GM10266 (cell line): Measurements from ENCODE around the gene DMRT3.
"Not testable (repeated sequence)": the region's sequence is repeated elsewhere in the genome, so short reads cannot be mapped to it uniquely, and the experiment has no call there.

Experiments
- DNase-seq: peaks from one replicate; pipeline ENCODE4 v3.0.0; 2012; ENCODE audit errors: extremely low spot score
- CTCF ChIP-seq: IDR thresholded peaks from 2 replicates; pipeline ENCODE4 v1.5.1; 2012; ENCODE audit warnings: mild to moderate bottlenecking, low read depth; ENCODE audit not compliant: control insufficient read depth, insufficient read depth; ENCODE audit errors: missing control alignments

DMRT3 gene

DNA sequence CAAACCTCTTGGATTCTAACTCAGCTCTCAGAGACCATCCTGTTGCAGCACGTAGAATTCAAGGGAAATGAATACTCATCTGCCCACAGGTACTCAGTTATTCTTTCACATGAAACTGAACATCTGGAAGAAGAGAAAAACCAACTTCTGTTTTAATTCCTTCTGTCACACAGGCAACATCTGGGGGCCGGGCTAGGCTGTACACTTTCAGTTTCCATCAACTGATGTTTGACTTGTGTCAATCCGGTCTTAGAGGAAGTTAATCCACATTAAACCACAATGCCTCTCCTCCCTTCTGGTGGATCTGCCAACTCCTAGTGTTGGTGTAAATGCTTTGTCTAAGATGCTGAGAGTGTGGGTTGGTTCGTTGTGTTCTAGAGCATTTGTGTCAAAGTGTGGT, 17.6 kb downstream of the DMRT3 start:
- no peak for DNase-seq
- TF ChIP-seq CTCF, result no peak

DNA sequence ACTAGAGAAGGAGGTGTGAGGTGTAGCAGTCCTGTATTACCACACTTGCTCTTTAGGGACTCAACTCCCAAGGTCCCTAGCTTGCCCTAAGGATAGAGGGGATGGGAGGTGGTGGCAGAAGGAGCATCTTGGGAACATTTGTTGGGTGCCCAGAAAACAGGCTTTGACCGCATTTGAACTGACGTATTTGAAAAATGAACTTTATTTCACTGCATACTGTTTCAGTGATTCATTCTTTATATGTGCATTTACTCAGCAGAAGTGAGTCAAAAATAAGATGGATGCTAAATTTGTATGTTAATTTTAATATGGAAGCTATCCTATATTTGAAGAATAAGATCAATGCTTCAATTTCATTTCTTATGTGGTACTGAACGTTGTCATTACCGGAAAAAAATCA, 18.7 kb downstream of the DMRT3 start:
- no peak for DNase-seq
- no peak for TF ChIP-seq CTCF

DNA sequence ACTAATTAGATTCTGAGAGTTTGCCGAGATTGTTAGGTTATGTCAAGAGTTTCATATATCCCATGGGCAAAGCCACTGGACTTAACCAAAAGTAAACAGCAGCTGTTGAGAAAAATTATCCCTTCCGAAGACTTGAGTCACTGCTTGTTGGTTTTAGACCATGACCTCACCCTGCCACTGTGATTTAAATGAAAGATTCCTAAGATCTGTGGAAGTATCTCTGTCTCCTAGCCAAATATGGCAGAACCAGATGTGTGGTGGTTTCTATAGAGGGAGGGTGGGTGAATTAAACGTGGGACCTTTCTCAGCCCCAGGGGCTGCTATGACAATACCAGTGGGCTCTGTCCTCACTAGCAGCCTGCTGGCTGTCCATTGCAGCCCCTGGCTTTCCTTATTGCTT, 19.3 kb downstream of the DMRT3 start:
- DNase-seq, result no peak
- no peak for TF ChIP-seq CTCF

DNA sequence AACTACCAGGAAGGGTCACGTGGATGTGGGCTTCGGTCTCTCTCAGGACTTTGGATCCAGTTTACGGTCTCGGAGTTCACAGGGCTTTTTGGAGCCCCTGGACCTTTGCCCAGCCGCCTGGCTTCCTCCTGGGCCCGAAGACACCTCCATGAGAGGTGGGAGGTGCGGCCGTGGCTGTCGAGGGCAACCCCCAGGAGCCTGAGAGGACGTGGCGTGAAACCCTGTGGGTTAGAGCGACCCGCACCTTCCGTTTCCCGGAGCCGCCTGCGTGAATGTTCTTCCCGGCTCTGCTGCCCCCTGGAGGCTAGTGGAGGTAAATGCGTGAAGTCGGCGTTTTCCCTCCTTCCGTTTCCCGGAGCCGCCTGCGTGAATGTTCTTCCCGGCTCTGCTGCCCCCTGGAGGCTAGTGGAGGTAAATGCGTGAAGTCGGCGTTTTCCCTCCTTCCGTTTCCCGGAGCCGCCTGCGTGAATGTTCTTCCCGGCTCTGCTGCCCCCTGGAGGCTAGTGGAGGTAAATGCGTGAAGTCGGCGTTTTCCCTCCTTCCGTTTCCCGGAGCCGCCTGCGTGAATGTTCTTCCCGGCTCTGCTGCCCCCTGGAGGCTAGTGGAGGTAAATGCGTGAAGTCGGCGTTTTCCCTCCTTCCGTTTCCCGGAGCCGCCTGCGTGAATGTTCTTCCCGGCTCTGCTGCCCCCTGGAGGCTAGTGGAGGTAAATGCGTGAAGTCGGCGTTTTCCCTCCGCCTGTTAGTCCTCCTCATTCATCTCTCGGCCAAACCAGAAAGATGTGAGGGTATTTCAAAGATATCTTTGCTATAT, 22.1 kb downstream of the DMRT3 start:
- DNase-seq, result not testable (repeated sequence)
- peak; percentile 13 for TF ChIP-seq CTCF

GRCh38 chr9:1001838-1002237, 25.4 kb downstream of the DMRT3 start:
- TF ChIP-seq CTCF, result no peak
- DNase-seq, result no peak

DNA sequence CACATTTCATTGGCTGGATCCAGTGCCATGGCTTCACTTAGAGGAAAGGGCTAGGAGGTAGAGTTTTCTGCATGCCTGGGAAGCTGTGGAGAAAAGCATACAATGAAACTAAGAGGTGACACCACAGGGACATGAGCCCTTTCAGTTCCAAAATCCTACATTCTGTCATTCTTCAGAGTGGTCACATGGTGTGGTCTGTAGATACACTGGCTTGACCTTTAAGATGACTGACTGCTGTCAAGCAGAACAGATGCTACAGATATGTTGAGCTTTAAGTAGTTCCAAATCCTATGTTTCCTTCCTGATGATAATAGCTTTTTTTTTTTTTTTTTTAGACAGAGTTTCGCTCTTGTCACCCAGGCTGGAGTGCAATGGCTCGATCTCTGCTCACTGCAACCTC, 26.2 kb downstream of the DMRT3 start:
- DNase-seq, result no peak
- no peak for TF ChIP-seq CTCF

- peak; percentile 61 for DNase-seq
These were observed 28.7 kb downstream of the DMRT3 start for GRCh38 chr9:1005043-1005667.

More at GRCh38 chr9:1005043-1005667, 28.7 kb downstream of the DMRT3 start:
- TF ChIP-seq CTCF, result peak; percentile 68
